OCI-M2 (cell line): ENCODE measurements around the gene ANAPC1.
"Not testable (repeated sequence)": the region's sequence is repeated elsewhere in the genome, so short reads cannot be mapped to it uniquely, and the experiment has no call there.

ENCODE experiments used
- DNase-seq: peaks from one replicate; lab custom pipeline; 2025; ENCODE audit not compliant: unreplicated experiment; lab: John Stamatoyannopoulos, UW

ANAPC1 gene

GRCh38 chr2:111812970-111813622 lies 70.9 kb downstream of the ANAPC1 start:
- DNase-seq, result not testable (repeated sequence)

GRCh38 chr2:111790633-111791032 lies 93.4 kb downstream of the ANAPC1 start:
- DNase-seq, result not testable (repeated sequence)

- not testable (repeated sequence) for DNase-seq
Measured at GRCh38 chr2:111784081-111784480, 99.9 kb downstream of the ANAPC1 start.

GRCh38 chr2:111782195-111782594 lies 101.8 kb downstream of the ANAPC1 start:
- not testable (repeated sequence) for DNase-seq

- not testable (repeated sequence) for DNase-seq
Measured at GRCh38 chr2:111781443-111782094, 102.4 kb downstream of the ANAPC1 start.

GRCh38 chr2:111777155-111777554 lies 106.8 kb downstream of the ANAPC1 start:
- not testable (repeated sequence) for DNase-seq

- DNase-seq, result not testable (repeated sequence)
Measured at GRCh38 chr2:111776296-111776695, 107.7 kb downstream of the ANAPC1 start.

DNA sequence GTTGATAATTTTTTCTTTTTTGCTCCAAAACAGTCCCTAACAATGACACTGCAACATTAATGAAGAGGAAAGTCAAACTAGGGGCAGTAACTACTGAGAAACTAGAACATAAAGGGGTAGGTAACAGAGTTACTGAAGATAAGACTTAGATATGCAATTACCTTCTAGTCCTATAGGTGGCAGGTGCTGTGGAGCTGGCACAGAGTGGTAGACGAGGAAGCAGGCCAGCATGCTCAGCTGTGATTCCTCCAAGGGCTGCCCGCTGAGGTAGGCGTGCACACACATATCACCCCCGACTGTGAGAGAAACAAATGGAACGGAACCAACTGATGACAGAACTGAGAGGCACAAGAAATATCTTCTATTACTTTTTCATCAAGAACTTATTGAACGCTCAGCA lies 111.8 kb downstream of the ANAPC1 start:
- not testable (repeated sequence) for DNase-seq

DNA sequence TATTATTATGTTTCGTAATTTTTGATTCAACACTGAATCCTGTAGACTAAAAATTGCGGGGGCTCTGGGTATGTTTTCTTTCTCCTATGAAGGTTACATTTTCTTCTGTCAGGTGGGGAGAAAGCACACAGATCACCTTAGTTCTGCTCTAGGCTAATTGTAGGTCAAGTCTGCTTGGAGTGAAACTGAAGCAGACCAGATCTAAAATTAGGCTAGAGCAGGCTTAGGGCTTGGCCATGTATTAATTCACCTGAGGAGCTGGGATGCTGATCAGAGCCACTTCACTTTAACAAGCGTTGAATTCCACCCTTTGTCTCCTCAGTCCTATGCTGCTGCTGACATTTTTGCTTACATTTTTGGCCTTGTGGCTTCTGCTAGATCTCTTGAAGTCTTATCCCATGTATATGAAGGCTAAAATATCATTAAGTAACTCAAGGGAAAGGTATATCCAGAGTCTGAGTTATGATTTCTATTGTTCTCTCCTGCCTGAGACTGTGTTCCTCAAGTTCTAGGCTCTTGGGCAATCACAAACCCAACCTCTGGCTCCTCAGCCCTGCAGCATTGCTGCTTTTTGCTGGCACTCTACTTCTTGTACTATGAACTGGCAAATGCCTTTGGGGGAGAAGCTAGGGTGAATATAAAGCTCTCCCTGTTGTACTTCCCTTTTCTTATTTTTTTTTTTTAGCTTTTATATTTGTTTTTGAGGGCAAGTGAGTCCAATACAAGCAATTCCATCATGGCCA lies 112.9 kb downstream of the ANAPC1 start:
- DNase-seq, result not testable (repeated sequence)

GRCh38 chr2:111768266-111769190 lies 115.5 kb downstream of the ANAPC1 start:
- DNase-seq, result not testable (repeated sequence)

- DNase-seq, result not testable (repeated sequence)
Measured at GRCh38 chr2:111767087-111767486, 116.9 kb downstream of the ANAPC1 start.

- not testable (repeated sequence) for DNase-seq
Measured at GRCh38 chr2:111766295-111766694, 117.7 kb downstream of the ANAPC1 start.

GRCh38 chr2:111764151-111764550 lies 119.8 kb downstream of the ANAPC1 start:
- not testable (repeated sequence) for DNase-seq

DNA sequence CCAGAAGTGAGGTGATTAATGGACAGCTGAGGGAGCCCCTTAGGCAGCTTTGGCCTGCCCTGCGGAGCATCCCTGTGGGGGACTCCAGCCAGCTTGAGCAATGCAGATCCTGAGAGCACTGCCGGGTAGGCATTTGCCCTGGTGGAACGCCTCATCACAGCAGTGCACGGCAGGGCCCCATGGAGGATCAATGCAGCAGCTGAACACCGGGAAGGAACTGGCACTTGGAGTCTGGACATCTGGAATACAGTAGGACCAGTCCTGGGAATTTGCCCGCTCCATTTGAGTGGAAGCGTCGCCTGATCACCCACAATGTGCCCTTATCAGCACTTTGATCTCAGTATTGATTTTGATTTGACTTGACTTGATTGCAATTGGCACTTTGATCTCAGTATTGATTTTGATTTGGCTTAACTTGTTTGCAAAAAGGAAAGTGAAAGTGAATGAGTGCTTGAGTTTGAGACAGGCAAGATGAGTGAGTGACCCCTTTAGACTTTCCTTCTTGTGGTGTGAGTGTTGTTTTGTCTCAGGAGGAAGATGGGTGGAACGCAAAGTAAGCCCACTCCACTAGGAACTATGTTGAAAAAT lies 123.2 kb downstream of the ANAPC1 start:
- not testable (repeated sequence) for DNase-seq

DNA sequence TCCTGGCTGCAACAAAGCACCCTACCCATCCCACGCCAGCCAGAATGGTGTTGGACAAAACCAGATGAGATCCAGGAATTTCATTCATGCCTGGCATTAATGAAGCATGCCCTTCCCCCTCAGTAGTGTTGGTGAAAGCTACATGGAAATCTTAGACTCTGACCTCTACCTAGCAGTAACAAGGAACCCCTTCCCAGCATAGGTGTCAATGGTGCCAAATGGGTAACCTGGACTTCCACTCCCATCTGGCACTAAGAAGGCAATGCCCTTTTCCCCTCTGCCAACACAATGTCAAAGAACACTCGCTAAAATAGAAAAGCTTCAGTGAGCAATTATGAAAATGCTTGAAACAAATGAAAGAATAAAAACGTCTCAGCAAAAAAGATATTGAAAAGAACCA lies 131.5 kb downstream of the ANAPC1 start:
- not testable (repeated sequence) for DNase-seq

DNA sequence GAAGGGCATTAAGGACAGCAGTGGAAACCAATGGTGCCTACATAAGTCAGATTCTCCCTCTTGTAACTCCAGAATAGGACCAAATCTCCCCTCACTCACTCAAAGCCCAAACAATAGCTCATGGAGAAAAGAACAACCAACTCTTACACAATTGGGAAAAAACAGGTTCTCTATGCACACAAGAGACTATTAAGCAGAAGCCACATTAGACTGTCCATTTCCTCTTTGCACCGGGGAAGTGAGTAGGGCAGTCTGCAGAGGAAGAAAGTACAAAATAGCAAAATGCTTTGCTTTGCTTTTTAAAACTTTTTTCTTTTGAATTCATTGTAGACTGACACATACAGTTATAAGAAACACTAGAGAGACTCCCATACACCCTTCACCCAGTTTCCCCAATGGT lies 133.4 kb downstream of the ANAPC1 start:
- not testable (repeated sequence) for DNase-seq

- DNase-seq, result not testable (repeated sequence)
Measured at GRCh38 chr2:111748429-111748828, 135.6 kb downstream of the ANAPC1 start.

DNA sequence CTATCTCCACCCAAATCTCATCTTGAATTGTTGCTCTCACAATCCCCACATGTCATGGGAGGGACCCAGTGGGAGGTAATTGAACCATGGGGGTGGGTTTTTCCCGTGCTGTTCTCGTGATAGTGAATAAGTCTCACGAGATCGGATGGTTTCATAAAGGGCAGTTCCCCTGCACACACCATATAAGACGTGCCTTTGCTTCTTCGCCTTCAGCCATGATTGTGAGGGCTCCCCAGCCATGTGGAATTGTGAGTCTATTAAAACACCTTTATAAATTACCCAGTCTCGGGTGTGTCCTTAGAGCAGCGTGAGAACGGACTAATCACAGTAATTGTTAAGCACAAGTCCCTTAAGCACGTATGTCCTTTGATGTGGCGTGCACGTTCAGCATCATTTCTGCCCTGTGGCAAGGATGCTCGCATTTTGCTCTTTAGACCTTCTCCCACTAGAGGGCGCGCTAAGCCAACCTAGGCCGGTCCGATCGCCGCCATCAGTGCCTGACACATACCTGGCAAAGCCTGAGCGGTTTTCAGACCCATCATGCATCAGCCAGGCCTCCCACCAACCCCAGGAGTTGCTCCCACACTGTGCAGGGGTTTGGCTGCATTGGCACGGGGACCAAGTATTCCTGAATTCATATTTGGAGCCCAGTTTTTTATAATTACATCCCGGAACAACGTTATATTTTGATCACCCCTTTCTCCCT lies 136.4 kb downstream of the ANAPC1 start:
- DNase-seq, result not testable (repeated sequence)

GRCh38 chr2:111744751-111745150 lies 139.2 kb downstream of the ANAPC1 start:
- not testable (repeated sequence) for DNase-seq

- DNase-seq, result not testable (repeated sequence)
Measured at GRCh38 chr2:111741517-111741916, 142.5 kb downstream of the ANAPC1 start.
